Measurements from ENCODE around the gene CLPSL2. TPM values are rescaled to one million over a fixed set of nuclear protein-coding genes. Genes with fewer than 3 reads are reported as not detected.
"Not testable (repeated sequence)": the region's sequence is repeated elsewhere in the genome, so short reads cannot be mapped to it uniquely, and the experiment has no call there.

CLPSL2 gene
- total and polyA plus RNA-seq, 10 of the 15 experiments (the other 5 are each of a cell fraction or from before 2014, with no cell fraction given): 0.32 to 1.3 TPM; not detected in 8

DNA sequence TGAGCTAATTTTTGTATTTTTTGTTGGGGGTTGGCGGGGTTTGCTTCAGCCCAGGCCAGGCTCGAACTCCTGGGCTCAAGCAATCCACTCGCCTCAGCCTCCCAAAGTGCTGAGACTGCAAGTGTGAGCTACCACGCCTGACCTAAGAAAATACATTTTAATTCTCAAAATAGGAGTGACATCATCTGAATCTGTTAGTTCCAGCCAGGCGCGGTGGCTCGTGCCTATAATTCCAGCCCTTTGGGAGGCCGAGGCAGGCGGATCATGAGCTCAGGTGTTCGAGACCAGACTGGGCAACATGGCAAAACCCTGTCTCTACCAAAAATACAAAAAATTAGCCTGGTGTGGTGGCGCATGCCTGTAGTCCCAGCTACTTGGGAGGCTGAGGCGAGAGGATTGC is 42.1 kb upstream of the CLPSL2 start:
- H2AFZ ChIP-seq (ENCODE audit: control insufficient read depth, low read depth, low read length); H3K9ac ChIP-seq (ENCODE audit: control insufficient read depth, insufficient read depth, low read length); H3K4me3 ChIP-seq; FAIRE-seq; H3K27ac ChIP-seq (ENCODE audit: control insufficient read depth, insufficient read depth); H3K27me3 ChIP-seq (replicated peaks in 1 of 2; ENCODE audit: control insufficient read depth in 2 of 2, insufficient read depth in 2 of 2, low read length in 1 of 2); DNase-seq (ENCODE audit: low read depth, low spot score); H4K20me1 ChIP-seq (ENCODE audit: control insufficient read depth, insufficient read depth); in situ Hi-C loops (cut with MboI); BruUV-seq (replicated peaks); H3K79me2 ChIP-seq (ENCODE audit: control insufficient read depth, insufficient read depth, low read length); ATAC-seq; H3K36me3 ChIP-seq (ENCODE audit: control insufficient read depth in 2 of 2, insufficient read depth in 2 of 2, low read length in 1 of 2); H3K9me3 ChIP-seq (replicated peaks; ENCODE audit: control insufficient read depth, insufficient read depth, low read length); H3K4me2 ChIP-seq (ENCODE audit: control insufficient read depth, insufficient read depth): not testable (repeated sequence)
- intact Hi-C loops (cut with micrococcal nuclease; ENCODE audit: unreplicated experiment): loop anchor here (5.0 to 10.0 kb wide), 2 partner anchors 390 to 437 kb away; partner anchors contain the start of genes DEF6 and PPARD
- ChIA-PET RAD21 (ENCODE audit: unreplicated experiment) (interaction anchor here (0.7 to 5.6 kb wide), 15 partner anchors 16 to 390 kb away, joined by 3 to 49 read pairs (median 3); no protein-coding TSS in a partner anchor), SMC1A (ENCODE audit: uncharacterized antibody, unreplicated experiment) (interaction anchor here (1.0 to 4.0 kb wide), 11 partner anchors 42 to 154 kb away, joined by 3 to 47 read pairs (median 6); no protein-coding TSS in a partner anchor), POLR2A (interaction anchor here (1.1 to 1.4 kb wide), 2 partner anchors 67 to 211 kb away, joined by 3 read pairs; no protein-coding TSS in a partner anchor), CTCF (interaction anchor here (0.9 to 9.7 kb wide), 9 partner anchors 16 to 213 kb away, joined by 3 to 374 read pairs (median 4); no protein-coding TSS in a partner anchor)
- peaks cover 25% of the 10 kb centered on the region for H3K4me1 ChIP-seq (ENCODE audit: control insufficient read depth, insufficient read depth, low read length)
- WGBS (ENCODE audit: insufficient coverage, insufficient replicate concordance, low lambda C conversion rate, missing lambda C conversion rate): 94% methylated on average over 12 of the region's 12 CpGs

DNA sequence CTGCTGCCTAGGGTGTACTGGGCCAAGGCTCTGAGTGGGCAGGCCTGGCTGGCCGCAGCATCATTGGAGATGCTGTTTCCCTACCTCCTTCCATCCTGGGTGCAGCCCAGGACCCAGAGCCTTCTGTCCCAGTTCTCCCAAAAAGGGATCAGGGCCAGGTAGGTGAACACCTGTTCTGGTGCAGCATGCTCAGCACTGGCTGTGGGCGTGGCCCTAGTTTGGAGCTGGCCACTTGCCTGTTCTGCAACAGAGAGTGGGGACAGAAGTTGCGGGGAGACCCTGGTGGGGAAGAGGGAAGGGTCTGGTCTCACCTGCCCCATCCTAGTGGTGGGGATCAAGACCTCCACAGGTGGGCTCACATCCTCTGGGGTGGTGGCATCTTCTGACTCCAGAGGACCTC is 40.9 kb upstream of the CLPSL2 start:
- TF ChIP-seq NR2F1 (conservative IDR thresholded peaks at IDR 0.05) (no peak), RAD51 (IDR thresholded peaks at IDR 0.05) (no peak), ZZZ3 (IDR thresholded peaks at IDR 0.05; ENCODE audit: control insufficient read depth, insufficient read length, low read depth) (no peak), SIN3A (IDR thresholded peaks at IDR 0.05; ENCODE audit: low read depth, low read length) (no peak), MXI1 (IDR thresholded peaks at IDR 0.05; ENCODE audit: low read depth, low read length) (no peak), SP1 (IDR thresholded peaks at IDR 0.05; ENCODE audit: low read depth, low read length) (no peak), ATF7 (IDR thresholded peaks at IDR 0.05; ENCODE audit: low read depth) (no peak), GABPA (IDR thresholded peaks at IDR 0.05; ENCODE audit: low read depth) (no peak), FOS (IDR thresholded peaks at IDR 0.05; ENCODE audit: borderline replicate concordance, extremely low read depth, insufficient read length) (no peak), POLR2AphosphoS5 (IDR thresholded peaks at IDR 0.05; ENCODE audit: low read length) (no peak), SMAD5 (IDR thresholded peaks at IDR 0.05; ENCODE audit: low read depth) (no peak), RCOR1 (conservative IDR thresholded peaks at IDR 0.05; ENCODE audit: low read depth, low read length) (no peak), EED (IDR thresholded peaks at IDR 0.05; ENCODE audit: low read depth) (no peak), NFYA (IDR thresholded peaks at IDR 0.05; ENCODE audit: borderline replicate concordance, low read depth, low read length) (no peak), ZNF217 (IDR thresholded peaks at IDR 0.05) (no peak), CBFB (IDR thresholded peaks at IDR 0.05; ENCODE audit: low read depth) (no peak), HCFC1 (IDR thresholded peaks at IDR 0.05; ENCODE audit: low read length) (no peak)
- TF ChIP-seq, protein P1, sequence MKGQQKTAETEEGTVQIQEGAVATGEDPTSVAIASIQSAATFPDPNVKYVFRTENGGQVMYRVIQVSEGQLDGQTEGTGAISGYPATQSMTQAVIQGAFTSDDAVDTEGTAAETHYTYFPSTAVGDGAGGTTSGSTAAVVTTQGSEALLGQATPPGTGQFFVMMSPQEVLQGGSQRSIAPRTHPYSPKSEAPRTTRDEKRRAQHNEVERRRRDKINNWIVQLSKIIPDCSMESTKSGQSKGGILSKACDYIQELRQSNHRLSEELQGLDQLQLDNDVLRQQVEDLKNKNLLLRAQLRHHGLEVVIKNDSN (IDR thresholded peaks at IDR 0.05; ENCODE audit: borderline replicate concordance, extremely low read length, insufficient read depth, low read depth, low read length): no peak
- in situ Hi-C loops (cut with MboI): loop anchor here (5.0 kb wide), 2 partner anchors 153 to 213 kb away; no protein-coding TSS in a partner anchor
- ATAC-seq (no peak), FAIRE-seq (no peak), DNase-seq (ENCODE audit: low read depth, low spot score) (no peak)
- BruUV-seq (replicated peaks): no TSS peak
- H3K4me2 ChIP-seq (ENCODE audit: control insufficient read depth, insufficient read depth): no peak overlapping the region
- H3K4me1 ChIP-seq (ENCODE audit: control insufficient read depth, insufficient read depth, low read length): peaks cover 16% of the 10 kb centered on the region
- H2AFZ ChIP-seq (ENCODE audit: control insufficient read depth, low read depth, low read length): no peak overlapping the region
- ChIA-PET SMC1A (ENCODE audit: uncharacterized antibody, unreplicated experiment) (interaction anchor here (1.0 to 6.2 kb wide), 20 partner anchors 9 to 212 kb away, joined by 3 to 149 read pairs (median 8); no protein-coding TSS in a partner anchor), RAD21 (ENCODE audit: unreplicated experiment) (interaction anchor here (0.9 to 5.3 kb wide), 15 partner anchors 53 to 283 kb away, joined by 3 to 91 read pairs (median 6); partner anchors contain the start of gene FANCE), POLR2A (interaction anchor here (1.1 to 1.5 kb wide), 4 partner anchors 8 to 144 kb away, joined by 3 to 6 read pairs (median 4); no protein-coding TSS in a partner anchor), CTCF (interaction anchor here (1.0 to 9.7 kb wide), 26 partner anchors 9 to 265 kb away, joined by 3 to 374 read pairs (median 10); partner anchors contain the start of gene FKBP5)
- H3K4me3 ChIP-seq: no peak overlapping the region
- H3K27me3 ChIP-seq (replicated peaks in 1 of 2; ENCODE audit: control insufficient read depth in 2 of 2, insufficient read depth in 2 of 2, low read length in 1 of 2): no peaks in the 10 kb centered on the region
- 89% methylated on average over 3 of the region's 3 CpGs for WGBS (ENCODE audit: insufficient coverage, insufficient replicate concordance, low lambda C conversion rate, missing lambda C conversion rate)
- intact Hi-C loops (cut with micrococcal nuclease; ENCODE audit: unreplicated experiment): loop anchor here (5.0 to 10.0 kb wide), 2 partner anchors 68 to 391 kb away; partner anchors contain the start of gene PPARD
- no peaks in the 10 kb centered on the region; the same call in 1 of the 2 replicates for H3K79me2 ChIP-seq (ENCODE audit: control insufficient read depth, insufficient read depth, low read length)
- no peak overlapping the region for H3K27ac ChIP-seq (ENCODE audit: control insufficient read depth, insufficient read depth)
- no peaks in the 10 kb centered on the region for H4K20me1 ChIP-seq (ENCODE audit: control insufficient read depth, insufficient read depth)
- H3K9ac ChIP-seq (ENCODE audit: control insufficient read depth, insufficient read depth, low read length): no peak overlapping the region
- H3K9me3 ChIP-seq (replicated peaks; ENCODE audit: control insufficient read depth, insufficient read depth, low read length): no peaks in the 10 kb centered on the region
- no peaks in the 10 kb centered on the region for H3K36me3 ChIP-seq (ENCODE audit: control insufficient read depth in 2 of 2, insufficient read depth in 2 of 2, low read length in 1 of 2)
